Keratinocyte (primary cell): ENCODE data around the gene WNT9A. TPM values are rescaled to one million over a fixed set of nuclear protein-coding genes. Genes with fewer than 3 reads are reported as not detected.
"Not testable (repeated sequence)": the region's sequence is repeated elsewhere in the genome, so short reads cannot be mapped to it uniquely, and the experiment has no call there.

Experiments
- DNase-seq: peaks from one replicate; pipeline ENCODE4 v3.0.0-alpha.2; 2011; ENCODE audit warnings: low read depth, missing footprints, low spot score
- FAIRE-seq: peaks from 2 replicates; lab custom pipeline; 2011; peaks lifted over from hg19 to GRCh38; lab: Jason Lieb, UNC
- H2AFZ ChIP-seq: 2 replicates; pipeline ENCODE4 v1.6.0; 2012; ENCODE audit warnings: low read length, control low read depth, inconsistent platforms; ENCODE audit not compliant: control insufficient read depth
- H3K27ac ChIP-seq: 2 replicates; pipeline ENCODE4 v1.5.1; 2011; ENCODE audit warnings: low read length; ENCODE audit not compliant: control insufficient read depth, insufficient read depth
- H3K27me3 ChIP-seq: 3 replicates; pipeline ENCODE4 v1.6.0; 2011; ENCODE audit warnings: low read length; ENCODE audit not compliant: control insufficient read depth, insufficient read depth; ENCODE audit errors: extremely low read depth
- H3K36me3 ChIP-seq, 2 experiments: 2 replicates in 1 of 2; 3 replicates in 1 of 2; pipeline ENCODE4 v1.5.1; 2011; ENCODE audit warnings: low read length in 2 of 2, mild to moderate bottlenecking in 1 of 2; ENCODE audit not compliant: control insufficient read depth in 2 of 2, insufficient read depth in 2 of 2; ENCODE audit errors: extremely low read depth in 1 of 2
- H3K4me1 ChIP-seq: 3 replicates; pipeline ENCODE4 v1.5.1; 2011; ENCODE audit warnings: low read length; ENCODE audit not compliant: control insufficient read depth, insufficient read depth; ENCODE audit errors: extremely low read depth
- H3K4me2 ChIP-seq: 3 replicates; pipeline ENCODE4 v1.6.0; 2011; ENCODE audit warnings: low read depth, low read length; ENCODE audit not compliant: control insufficient read depth, insufficient read depth; ENCODE audit errors: extremely low read depth
- H3K4me3 ChIP-seq, 3 experiments: fragments of 200-600 bp in 1 of 3; sonication (generic) in 1 of 3; 2 replicates in 2 of 3; 3 replicates in 1 of 3; pipeline ENCODE4 v1.5.1; 2011 to 2016; ENCODE audit warnings: low read length in 3 of 3, mild to moderate bottlenecking in 3 of 3, control low read depth in 2 of 3, inconsistent platforms in 1 of 3, low read depth in 1 of 3, mixed read lengths in 1 of 3, mixed run types in 1 of 3, moderate library complexity in 1 of 3; ENCODE audit not compliant: control insufficient read depth in 2 of 3, insufficient read depth in 2 of 3; ENCODE audit errors: extremely low read depth in 1 of 3
- H3K79me2 ChIP-seq: 2 replicates; pipeline ENCODE4 v1.6.0; 2012; ENCODE audit warnings: low read length; ENCODE audit not compliant: control insufficient read depth, insufficient read depth
- H3K9ac ChIP-seq: 3 replicates; pipeline ENCODE4 v1.6.0; 2011; ENCODE audit warnings: low read length; ENCODE audit not compliant: control insufficient read depth, insufficient read depth; ENCODE audit errors: extremely low read depth
- H3K9me1 ChIP-seq: 3 replicates; pipeline ENCODE4 v1.6.0; 2011; ENCODE audit warnings: low read length; ENCODE audit not compliant: control insufficient read depth, insufficient read depth; ENCODE audit errors: extremely low read depth
- H3K9me3 ChIP-seq: 2 replicates; pipeline ENCODE4 v1.5.1; 2012; ENCODE audit warnings: low read depth, low read length; ENCODE audit not compliant: control insufficient read depth
- H4K20me1 ChIP-seq: 3 replicates; pipeline ENCODE4 v1.6.0; 2011; ENCODE audit warnings: low read length; ENCODE audit not compliant: control insufficient read depth, insufficient read depth; ENCODE audit errors: extremely low read depth
- EZH2 ChIP-seq: IDR thresholded peaks from one replicate; pipeline ENCODE4 v1.6.1; 2012; ENCODE audit warnings: inconsistent platforms, mild to moderate bottlenecking, low read length, moderate library complexity
- dilution Hi-C: fragments of 300-500 bp; cut with MboI; formaldehyde crosslinking; loops from one replicate; pipeline ENCODE4 v1.7.0; 2020; ENCODE audit warnings: low sequenced_read_pairs; ENCODE audit not compliant: extremely low pct_ligation_motif_present
- polyA plus RNA-seq, 5 experiments: library from polyadenylated mRNA; depleted of rRNA in 3 of 5; stranded (reverse) in 3 of 5; stranded (forward) in 1 of 5; unstranded in 1 of 5; fragments of >200 nt; gene quantifications; 1 replicate in 1 of 5; 2 replicates in 3 of 5; 3 replicates in 1 of 5; pipeline versions ENCODE4 v1.2.1 to v1.2.3, GENCODE V29; 2011 to 2012; ENCODE audit warnings: missing spikeins in 2 of 5, low read depth in 1 of 5, low replicate concordance in 1 of 5
- TF ChIP-seq, protein P1 (sequence below), 3 experiments: IDR thresholded peaks in 1 of 3; conservative IDR thresholded peaks in 1 of 3; optimal IDR thresholded peaks in 1 of 3; 2 replicates in 2 of 3; 3 replicates in 1 of 3; pipeline versions ENCODE3 to v1.5.1; 2011; ENCODE audit warnings: low read length in 3 of 3, mild to moderate bottlenecking in 3 of 3, moderate library complexity in 2 of 3, control low read depth in 1 of 3, inconsistent platforms in 1 of 3; ENCODE audit not compliant: insufficient read depth in 2 of 3; ENCODE audit errors: extremely low read depth in 1 of 3

WNT9A gene
- polyA plus RNA-seq, 1 donor (not counting 4 experiments of a cell fraction or from before 2014, with no cell fraction given): 1.7 TPM

GRCh38 chr1:227994632-227995300, 47.0 kb upstream of the WNT9A start:
- no peaks in the 10 kb centered on the region for H4K20me1 ChIP-seq
- DNase-seq: no peak
- no peak overlapping the region for H3K27ac ChIP-seq
- no peak for FAIRE-seq
- no peaks in the 10 kb centered on the region for H3K9me3 ChIP-seq
- no peaks in the 10 kb centered on the region for H3K9me1 ChIP-seq
- H3K9ac ChIP-seq: no peak overlapping the region
- no peaks in the 10 kb centered on the region for H3K36me3 ChIP-seq
- H3K4me3 ChIP-seq: no peak overlapping the region
- no peak overlapping the region for H2AFZ ChIP-seq
- H3K27me3 ChIP-seq: no peaks in the 10 kb centered on the region
- dilution Hi-C loops: no loop called here
- H3K4me2 ChIP-seq: no peak overlapping the region
- no peaks in the 10 kb centered on the region for H3K79me2 ChIP-seq
- H3K4me1 ChIP-seq: no peaks in the 10 kb centered on the region
- no peak for TF ChIP-seq EZH2
- TF ChIP-seq, protein P1, sequence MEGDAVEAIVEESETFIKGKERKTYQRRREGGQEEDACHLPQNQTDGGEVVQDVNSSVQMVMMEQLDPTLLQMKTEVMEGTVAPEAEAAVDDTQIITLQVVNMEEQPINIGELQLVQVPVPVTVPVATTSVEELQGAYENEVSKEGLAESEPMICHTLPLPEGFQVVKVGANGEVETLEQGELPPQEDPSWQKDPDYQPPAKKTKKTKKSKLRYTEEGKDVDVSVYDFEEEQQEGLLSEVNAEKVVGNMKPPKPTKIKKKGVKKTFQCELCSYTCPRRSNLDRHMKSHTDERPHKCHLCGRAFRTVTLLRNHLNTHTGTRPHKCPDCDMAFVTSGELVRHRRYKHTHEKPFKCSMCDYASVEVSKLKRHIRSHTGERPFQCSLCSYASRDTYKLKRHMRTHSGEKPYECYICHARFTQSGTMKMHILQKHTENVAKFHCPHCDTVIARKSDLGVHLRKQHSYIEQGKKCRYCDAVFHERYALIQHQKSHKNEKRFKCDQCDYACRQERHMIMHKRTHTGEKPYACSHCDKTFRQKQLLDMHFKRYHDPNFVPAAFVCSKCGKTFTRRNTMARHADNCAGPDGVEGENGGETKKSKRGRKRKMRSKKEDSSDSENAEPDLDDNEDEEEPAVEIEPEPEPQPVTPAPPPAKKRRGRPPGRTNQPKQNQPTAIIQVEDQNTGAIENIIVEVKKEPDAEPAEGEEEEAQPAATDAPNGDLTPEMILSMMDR (optimal IDR thresholded peaks at IDR 0.05 in 1 of 3, IDR thresholded peaks at IDR 0.05 in 1 of 3, conservative IDR thresholded peaks at IDR 0.05 in 1 of 3; ENCODE audit: extremely low read depth in 1 of 3, insufficient read depth in 2 of 3, low read length in 3 of 3): no peak

DNA sequence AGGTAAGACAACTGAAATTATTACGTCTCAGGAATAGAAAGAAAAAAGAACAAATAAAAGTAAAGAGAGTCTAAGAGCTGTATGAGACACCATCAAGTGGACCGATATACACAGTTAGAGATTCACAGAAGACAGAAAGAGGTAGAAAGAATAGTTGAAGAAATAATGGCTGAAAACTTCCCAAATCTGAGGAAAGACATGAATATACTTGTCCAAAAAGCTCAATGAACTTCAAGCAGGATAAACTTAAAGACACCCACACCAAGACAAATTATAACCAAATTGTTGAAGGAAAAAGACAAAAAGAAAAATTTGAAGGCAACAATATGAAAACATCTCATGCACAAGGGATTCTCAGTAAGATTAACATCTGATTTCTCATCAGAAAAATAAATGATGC, 39.4 kb upstream of the WNT9A start:
- no peak overlapping the region for H3K27ac ChIP-seq
- H3K4me2 ChIP-seq: no peak overlapping the region
- FAIRE-seq (no peak), DNase-seq (no peak)
- no peak overlapping the region for H2AFZ ChIP-seq
- no peaks in the 10 kb centered on the region for H4K20me1 ChIP-seq
- dilution Hi-C loops: no loop called here
- H3K9me3 ChIP-seq: no peaks in the 10 kb centered on the region
- TF ChIP-seq EZH2: no peak
- TF ChIP-seq, protein P1 (optimal IDR thresholded peaks at IDR 0.05 in 1 of 3, IDR thresholded peaks at IDR 0.05 in 1 of 3, conservative IDR thresholded peaks at IDR 0.05 in 1 of 3; ENCODE audit: extremely low read depth in 1 of 3, insufficient read depth in 2 of 3, low read length in 3 of 3): no peak
- no peaks in the 10 kb centered on the region for H3K4me1 ChIP-seq
- no peak overlapping the region for H3K9ac ChIP-seq
- no peaks in the 10 kb centered on the region for H3K36me3 ChIP-seq
- H3K9me1 ChIP-seq: no peaks in the 10 kb centered on the region
- H3K27me3 ChIP-seq: no peaks in the 10 kb centered on the region
- no peak overlapping the region for H3K4me3 ChIP-seq
- no peaks in the 10 kb centered on the region for H3K79me2 ChIP-seq

DNA sequence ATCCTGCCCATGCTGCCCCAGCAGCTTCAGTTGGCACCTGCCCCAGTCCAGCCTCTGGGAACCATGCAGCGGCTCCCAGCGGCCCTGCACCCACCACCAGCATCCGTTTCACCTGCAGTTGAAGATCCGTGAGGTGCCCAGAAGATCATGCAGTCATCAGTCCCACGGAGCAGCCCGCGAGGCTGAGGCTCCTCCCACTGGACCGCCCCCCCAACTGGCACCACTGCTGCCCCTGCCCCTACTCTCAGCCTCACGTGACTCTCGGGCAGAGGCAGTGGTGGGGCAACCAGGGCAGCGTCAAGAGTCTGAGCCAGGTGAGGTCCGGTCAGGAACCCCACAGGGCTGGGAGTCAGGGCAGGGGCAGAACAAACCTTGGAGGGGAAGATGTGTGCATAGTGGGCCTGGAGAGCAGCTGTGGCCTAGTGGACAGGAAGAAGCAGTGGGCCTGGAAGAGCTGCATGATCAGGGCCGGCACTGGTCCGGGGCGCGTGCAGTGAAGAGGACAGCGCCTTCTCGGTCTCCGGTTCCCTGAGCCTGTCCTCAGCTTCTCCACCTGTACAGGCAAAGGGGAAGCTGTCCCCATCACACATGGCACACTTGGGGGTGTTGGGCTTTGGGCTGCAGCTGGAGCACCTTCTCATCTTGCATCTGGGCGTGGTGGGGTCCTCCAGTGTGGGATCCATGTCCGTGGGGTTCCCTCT, 28.0 kb upstream of the WNT9A start:
- dilution Hi-C loops, FAIRE-seq, H3K9me3 ChIP-seq: not testable (repeated sequence)

More for the DNA sequence above, 28.0 kb upstream of the WNT9A start:
- not testable (repeated sequence) for H4K20me1 ChIP-seq, H2AFZ ChIP-seq, H3K4me3 ChIP-seq, H3K9me1 ChIP-seq, H3K4me2 ChIP-seq, H3K36me3 ChIP-seq, H3K27ac ChIP-seq, H3K4me1 ChIP-seq, DNase-seq, H3K9ac ChIP-seq, H3K79me2 ChIP-seq, H3K27me3 ChIP-seq
